T-helper 2 cell treated with Interferon-gamma antibody and Interleukin-4, amounts not matched to agents 100 ng/mL and 5 ng/mL, for 36 hours (primary cell): ENCODE data around the gene PLD4. TPM values are rescaled to one million over a fixed set of nuclear protein-coding genes. Genes with fewer than 3 reads are reported as not detected.

Experiments used
- total RNA-seq: library from RNA; stranded (reverse); gene quantifications from 2 replicates; pipeline ENCODE4 v1.2.3, GENCODE V29; 2022

The PLD4 gene
- total RNA-seq, 1 donor from 2014 or later, result 0.11 TPM

Other genes starting within 250 kb of the PLD4 start
- 157 and 169 TPM in 2 replicates for gene INF2, start 235.3 kb upstream of the PLD4 start, total RNA-seq
- 1.0 and 1.8 TPM in 2 replicates for gene ADSS1, start 200.7 kb upstream of the PLD4 start, total RNA-seq
- gene SIVA1, start 171.7 kb upstream of the PLD4 start, total RNA-seq, result 116 TPM in 2 replicates
- gene AKT1, start 129.1 kb upstream of the PLD4 start, total RNA-seq, result 141 and 147 TPM in 2 replicates
- 5.4 and 5.5 TPM in 2 replicates for gene ZBTB42, start 123.8 kb upstream of the PLD4 start, total RNA-seq
- 3.8 and 4.1 TPM in 2 replicates for gene CEP170B, start 59.6 kb upstream of the PLD4 start, total RNA-seq
- 0.05 TPM in 1 of 2 replicates, not detected in the other for gene AHNAK2, start 53.5 kb downstream of the PLD4 start, total RNA-seq
- 1.2 and 1.3 TPM in 2 replicates for gene CLBA1, start 60.9 kb downstream of the PLD4 start, total RNA-seq
- gene CDCA4, start 96.2 kb downstream of the PLD4 start, total RNA-seq, result 52.6 and 52.7 TPM in 2 replicates
- gene GPR132, start 140.6 kb downstream of the PLD4 start, total RNA-seq, result 31.8 and 33.0 TPM in 2 replicates
- 2.5 and 3.3 TPM in 2 replicates for gene JAG2, start 243.9 kb downstream of the PLD4 start, total RNA-seq